Liver (tissue), 9 donors: ENCODE measurements around the gene SORCS2. TPM values are rescaled to one million over a fixed set of nuclear protein-coding genes. Genes with fewer than 3 reads are reported as not detected.
A peak's percentile ranks its signal among the peaks of the same experiment; 100 is the strongest.

ENCODE experiments used
- DNase-seq: peaks from one replicate; pipeline ENCODE4 v3.0.0-alpha.2; 2017; ENCODE audit warnings: low spot score
- H3K27ac ChIP-seq, 2 donors: one replicate each; pipeline ENCODE4 v1.7.0; 2013; ENCODE audit warnings: inconsistent platforms in 2 of 2, low read length in 2 of 2, control low read depth in 1 of 2, low read depth in 1 of 2, mild to moderate bottlenecking in 1 of 2
- H3K27me3 ChIP-seq, 4 donors: one replicate each; pipeline versions ENCODE4 v1.6.1 to v1.7.0; 2013; ENCODE audit warnings: low read length in 3 of 4, inconsistent platforms in 1 of 4, mild to moderate bottlenecking in 1 of 4, moderate library complexity in 1 of 4; ENCODE audit not compliant: control insufficient read depth in 4 of 4, insufficient read depth in 4 of 4
- H3K36me3 ChIP-seq, 4 donors: one replicate each; pipeline versions ENCODE4 v1.6.1 to v1.7.0; 2013; ENCODE audit warnings: low read length in 3 of 4, mild to moderate bottlenecking in 3 of 4, low read depth in 1 of 4, moderate library complexity in 1 of 4; ENCODE audit not compliant: control insufficient read depth in 4 of 4, insufficient read depth in 3 of 4
- H3K4me1 ChIP-seq, 4 donors: one replicate each; pipeline versions ENCODE4 v1.6.1 to v1.7.0; 2013; ENCODE audit warnings: low read length in 3 of 4, mild to moderate bottlenecking in 3 of 4, moderate library complexity in 1 of 4; ENCODE audit not compliant: control insufficient read depth in 4 of 4, insufficient read depth in 4 of 4
- H3K4me3 ChIP-seq, 3 donors: one replicate each; pipeline versions ENCODE4 v1.6.1 to v1.7.0; 2013; ENCODE audit warnings: low read length in 3 of 3, control low read depth in 1 of 3, low read depth in 1 of 3, mild to moderate bottlenecking in 1 of 3
- H3K9ac ChIP-seq, 2 donors: one replicate each; pipeline ENCODE4 v1.7.0; 2013; ENCODE audit warnings: low read length in 2 of 2, mild to moderate bottlenecking in 2 of 2, moderate library complexity in 2 of 2, control low read depth in 1 of 2, low read depth in 1 of 2
- H3K9me3 ChIP-seq, 4 donors: one replicate each; pipeline versions ENCODE4 v1.6.1 to v1.7.0; 2013; ENCODE audit warnings: low read length in 3 of 4; ENCODE audit not compliant: control insufficient read depth in 4 of 4
- ATF3 ChIP-seq: IDR thresholded peaks from 2 replicates; pipeline ENCODE4 v1.6.1; 2016; ENCODE audit warnings: antibody characterized with exemption
- CTCF ChIP-seq: fragments of 150-350 bp; IDR thresholded peaks from 2 replicates; pipeline ENCODE4 v1.5.1; 2017; ENCODE audit warnings: improper control_type of control experiment, low read depth, low read length; ENCODE audit not compliant: missing input control
- EGR1 ChIP-seq, 2 donors: IDR thresholded peaks; 2 replicates each; pipeline ENCODE4 v1.6.1; 2016 to 2018; ENCODE audit warnings: antibody characterized with exemption in 2 of 2, low read depth in 2 of 2
- FOXA1 ChIP-seq: IDR thresholded peaks from 2 replicates; pipeline ENCODE4 v1.6.1; 2016; ENCODE audit warnings: antibody characterized with exemption
- FOXA2 ChIP-seq: IDR thresholded peaks from 2 replicates; pipeline ENCODE4 v1.6.1; 2016; ENCODE audit warnings: antibody characterized with exemption
- GABPA ChIP-seq, 2 donors: IDR thresholded peaks in 1 of 2; conservative IDR thresholded peaks in 1 of 2; 2 replicates each; pipeline ENCODE4 v1.6.1; 2016; ENCODE audit warnings: antibody characterized with exemption in 2 of 2, mild to moderate bottlenecking in 1 of 2, moderate library complexity in 1 of 2
- HNF4A ChIP-seq, 2 donors: conservative IDR thresholded peaks; 2 replicates each; pipeline ENCODE4 v1.6.1; 2016; ENCODE audit warnings: antibody characterized with exemption in 2 of 2, mild to moderate bottlenecking in 2 of 2
- HNF4G ChIP-seq: IDR thresholded peaks from 2 replicates; pipeline ENCODE4 v1.6.1; 2016; ENCODE audit warnings: antibody characterized with exemption
- JUND ChIP-seq, 2 donors: IDR thresholded peaks; 2 replicates each; pipeline ENCODE4 v1.6.1; 2016; ENCODE audit warnings: antibody characterized with exemption in 2 of 2
- MAX ChIP-seq: IDR thresholded peaks from 2 replicates; pipeline ENCODE4 v1.6.1; 2016; ENCODE audit warnings: antibody characterized with exemption
- NR2F2 ChIP-seq: IDR thresholded peaks from 2 replicates; pipeline ENCODE4 v1.6.1; 2016; ENCODE audit warnings: antibody characterized with exemption
- RAD21 ChIP-seq, 2 donors: IDR thresholded peaks; 2 replicates each; pipeline ENCODE4 v1.6.1; 2016; ENCODE audit warnings: antibody characterized with exemption in 2 of 2, mild to moderate bottlenecking in 2 of 2
- REST ChIP-seq: IDR thresholded peaks from 2 replicates; pipeline ENCODE4 v1.6.1; 2016; ENCODE audit warnings: antibody characterized with exemption, mild to moderate bottlenecking
- RXRA ChIP-seq, 2 donors: IDR thresholded peaks; 2 replicates each; pipeline ENCODE4 v1.6.1; 2017 to 2018; ENCODE audit warnings: antibody characterized with exemption in 2 of 2, mild to moderate bottlenecking in 1 of 2
- SP1 ChIP-seq: IDR thresholded peaks from 2 replicates; pipeline ENCODE4 v1.6.1; 2018; ENCODE audit warnings: antibody characterized with exemption, mild to moderate bottlenecking
- TAF1 ChIP-seq: conservative IDR thresholded peaks from 2 replicates; pipeline ENCODE4 v1.6.1; 2016; ENCODE audit warnings: antibody characterized with exemption, mild to moderate bottlenecking
- YY1 ChIP-seq: IDR thresholded peaks from 2 replicates; pipeline ENCODE4 v1.6.1; 2016; ENCODE audit warnings: antibody characterized with exemption, mild to moderate bottlenecking
- ZBTB33 ChIP-seq: IDR thresholded peaks from 2 replicates; pipeline ENCODE4 v1.6.1; 2016; ENCODE audit warnings: antibody characterized with exemption
- WGBS: extraction: QIAGEN DNeasy Blood & Tissue Kit; methylation state at CpG from one replicate; pipeline ENCODE4 v1.1.7; 2013; 5-methylcytosine and 5-hydroxymethylcytosine counted together
- polyA plus RNA-seq, 2 donors: library from polyadenylated mRNA; stranded (reverse) in 1 of 2; unstranded in 1 of 2; fragments of 200-250 nt in 1 of 2; fragments of >200 nt in 1 of 2; fragmentation: Nextera tagmentation in 1 of 2; extraction: Ambion mirVana in 1 of 2; gene quantifications; one replicate each; pipeline versions ENCODE4 v1.2.1 to v1.2.3, GENCODE V29; 2013 to 2015
- total RNA-seq, 2 donors: library from RNA; depleted of rRNA; stranded (reverse); fragments of >200 nt; gene quantifications; one replicate each; pipeline ENCODE4 v1.2.3, GENCODE V29; 2014
- donor health status: healthy.
- donor health status: healthy.
- donor health status: healthy.
- donor health status: healthy.
- donor health status: healthy.

Gene SORCS2
- total and polyA plus RNA-seq, 4 donors = 0.10 to 1.4 (median 0.92) TPM

GRCh38 chr4:7206911-7207567 lies 14.7 kb downstream of the SORCS2 start:
- no peak for DNase-seq
- Histone ChIP-seq H3K27me3 (no peaks in the 10 kb centered on the region), H3K36me3 (no peaks in the 10 kb centered on the region), H3K9me3 (no peaks in the 10 kb centered on the region), H3K4me1 (peaks cover 22 to 50% (median 29%) of the 10 kb centered on the region in 4 donors), H3K27ac (peak overlapping the region; percentile 44 to 63), H3K4me3 (no peak overlapping the region), H3K9ac (no peak overlapping the region)
- TF ChIP-seq JUND (IDR thresholded peaks at IDR 0.05) = peak; percentile 31 to 89
- no peak for TF ChIP-seq HNF4G
- no peak for TF ChIP-seq FOXA1
- TF ChIP-seq GABPA (IDR thresholded peaks at IDR 0.05 in 1 of 2, conservative IDR thresholded peaks at IDR 0.05 in 1 of 2) = no peak
- TF ChIP-seq ATF3 = no peak
- TF ChIP-seq RXRA (IDR thresholded peaks at IDR 0.05) = no peak
- TF ChIP-seq SP1 = no peak
- TF ChIP-seq NR2F2 = no peak
- no peak for TF ChIP-seq CTCF
- no peak for TF ChIP-seq FOXA2
- TF ChIP-seq MAX = no peak
- peak in 1 of 2 donors; percentile 14 for TF ChIP-seq RAD21 (IDR thresholded peaks at IDR 0.05)
- TF ChIP-seq YY1 = peak; percentile 38
- TF ChIP-seq TAF1 = no peak
- TF ChIP-seq ZBTB33 = no peak
- peak; percentile 30 for TF ChIP-seq REST
- TF ChIP-seq EGR1 (IDR thresholded peaks at IDR 0.05; ENCODE audit: low read depth in 2 of 2) = peak; percentile 65 to 86
- no peak for TF ChIP-seq HNF4A (conservative IDR thresholded peaks at IDR 0.05)
- WGBS = 40% methylated on average over 21 of the region's 21 CpGs
